HG03159 (cell line): ENCODE data around the gene ZSCAN10.

Source experiments
- ATAC-seq: cut with Tn5 transposase; IDR thresholded peaks from one replicate; pipeline ENCODE4 v1.9.1; 2021; ENCODE audit warnings: mild to moderate bottlenecking, moderate library complexity; ENCODE audit not compliant: unreplicated experiment

ZSCAN10 gene

DNA sequence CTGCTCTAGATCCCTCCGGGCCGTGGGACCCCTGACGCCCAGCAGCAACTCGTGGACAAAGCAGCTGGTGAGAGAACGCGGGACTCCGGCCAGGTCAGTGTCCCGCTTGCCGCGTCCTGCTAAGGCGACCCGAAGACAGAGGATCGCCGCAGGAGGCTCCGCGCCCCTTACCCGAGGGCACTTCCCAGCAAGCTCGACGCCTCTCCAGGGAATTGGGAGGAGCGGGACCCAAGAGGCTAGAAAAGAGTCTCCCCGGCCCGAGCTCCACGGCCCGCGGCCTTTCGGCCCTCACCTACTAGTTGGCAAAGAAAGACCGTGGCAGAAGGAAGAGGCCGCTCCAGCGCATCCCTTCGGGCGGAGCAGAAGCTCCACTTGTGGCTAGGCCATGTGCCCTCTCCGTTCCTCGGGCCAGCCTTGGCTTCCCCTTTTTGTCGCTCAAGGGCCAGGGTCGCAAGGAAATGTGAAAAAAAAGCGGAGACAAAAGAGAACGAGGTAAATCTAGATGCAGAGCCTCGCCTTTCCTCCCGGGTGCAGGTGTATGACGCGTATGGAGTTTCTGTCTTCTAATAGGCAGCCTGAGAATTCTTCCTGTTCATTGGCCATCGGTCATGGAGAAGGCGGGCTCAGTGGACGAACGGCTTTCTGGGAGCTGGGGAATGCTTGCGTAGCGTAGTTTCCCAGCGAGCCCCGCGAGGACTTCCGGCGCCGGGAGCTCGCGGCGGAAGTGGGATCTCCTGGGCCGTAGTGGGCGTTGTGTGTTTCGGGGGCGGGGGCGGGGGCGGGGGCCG, 35.4 kb upstream of the ZSCAN10 start, which contains the start of gene ZNF213:
Gene ZNF213 (plus strand): TSS at position 692 of the 788 bp plus-strand sequence. CDS start 2,252 bp downstream, outside the sequence.
- peak; percentile 88 for ATAC-seq

GRCh38 chr16:3133844-3134243, 34.8 kb upstream of the ZSCAN10 start:
- ATAC-seq, result no peak

DNA sequence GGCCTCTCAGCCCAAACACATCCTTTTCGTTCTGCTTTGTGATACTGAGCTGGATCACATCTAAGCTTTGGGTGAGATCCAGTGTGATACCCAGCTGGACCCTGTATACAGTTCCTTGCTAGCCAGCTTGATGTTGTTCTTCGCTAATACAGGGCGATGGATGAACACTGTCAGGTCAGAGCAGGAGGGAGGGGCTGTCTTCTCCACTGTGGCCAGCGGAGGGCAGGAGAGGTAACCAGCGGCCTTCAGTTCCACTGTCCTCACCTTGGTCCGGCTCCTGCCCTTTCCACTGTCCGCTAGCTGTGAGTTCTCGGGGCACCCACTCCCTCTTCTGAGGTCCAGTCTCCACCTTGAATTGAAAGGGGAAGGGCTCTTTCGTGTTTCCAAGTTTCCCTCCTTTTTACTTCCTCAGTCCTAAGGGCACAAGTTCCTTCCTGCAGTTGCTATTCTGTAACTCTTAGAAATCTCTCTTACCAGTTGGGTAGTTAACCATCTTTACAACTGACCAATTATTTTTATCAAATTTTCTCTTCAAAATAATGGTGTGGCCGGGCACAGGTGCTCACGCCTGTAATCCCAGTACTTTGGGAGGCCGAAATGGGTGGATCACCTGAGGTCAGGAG, 32.8 kb upstream of the ZSCAN10 start:
- ATAC-seq, result no peak

DNA sequence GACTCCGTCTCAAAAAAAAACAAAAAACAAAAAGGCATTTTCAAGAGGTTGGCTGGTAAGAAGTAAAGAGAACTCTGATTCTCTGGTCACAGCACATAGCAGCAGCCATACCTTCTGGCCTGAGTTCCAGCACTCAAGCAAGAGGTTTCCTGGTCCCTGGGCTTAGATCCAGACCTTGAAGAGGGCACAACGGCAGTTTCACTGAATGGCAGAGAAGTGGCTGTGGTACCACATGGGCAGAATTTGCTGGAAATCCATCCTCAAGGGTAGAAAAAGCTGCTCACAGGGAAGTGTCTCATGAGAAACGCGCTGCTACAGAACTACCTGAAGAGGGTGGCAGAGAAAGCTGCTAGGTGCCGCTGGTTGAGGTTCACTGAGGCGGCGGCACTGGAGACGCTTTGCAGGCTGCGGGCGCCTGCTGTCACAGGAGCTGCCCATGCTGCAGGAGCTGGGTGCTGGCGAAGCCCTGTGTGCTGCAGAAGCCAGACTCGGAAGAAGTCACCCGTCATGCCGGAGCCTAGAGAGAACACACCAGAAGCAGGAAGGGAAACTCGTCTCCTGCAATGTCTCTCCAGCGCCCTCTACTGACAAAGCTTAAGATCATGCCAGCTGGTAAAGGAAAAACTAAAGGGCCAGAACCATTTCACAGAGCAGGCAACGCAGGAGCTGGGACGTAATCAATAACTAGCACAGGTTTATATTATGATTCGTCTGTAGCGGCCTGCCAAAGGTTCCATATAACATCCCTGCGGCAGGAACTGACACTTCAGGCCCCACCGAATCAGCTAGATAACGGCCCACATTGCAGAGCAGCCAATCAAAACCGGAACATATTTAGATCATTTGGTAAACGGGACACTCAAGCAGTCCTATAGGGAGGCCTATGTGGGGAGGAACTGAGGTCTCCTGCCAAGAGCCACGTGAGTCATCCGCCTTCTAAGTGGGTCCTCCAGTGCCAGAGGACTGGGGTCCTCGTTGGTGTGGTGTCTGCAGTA, 30.3 kb upstream of the ZSCAN10 start:
- ATAC-seq, result no peak

DNA sequence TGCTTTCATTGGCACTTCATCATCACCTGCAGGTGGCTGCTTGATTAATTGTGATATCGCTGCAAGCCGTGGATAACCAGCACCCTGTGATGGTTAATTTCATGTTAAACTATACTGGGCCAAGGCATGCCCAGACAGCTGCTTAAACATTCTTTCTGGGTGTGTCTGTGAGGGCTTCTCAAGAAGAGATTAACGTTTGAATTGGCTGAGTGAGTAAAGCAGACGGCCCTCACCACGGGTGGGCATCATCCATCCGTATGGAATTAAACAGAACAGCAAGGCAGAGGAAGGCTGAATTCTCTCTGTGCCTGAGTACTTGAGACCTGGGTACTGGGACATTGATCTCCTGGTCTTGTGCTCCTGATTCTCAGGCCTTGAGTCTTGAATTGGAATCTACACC, 28.7 kb upstream of the ZSCAN10 start:
- ATAC-seq, result no peak

DNA sequence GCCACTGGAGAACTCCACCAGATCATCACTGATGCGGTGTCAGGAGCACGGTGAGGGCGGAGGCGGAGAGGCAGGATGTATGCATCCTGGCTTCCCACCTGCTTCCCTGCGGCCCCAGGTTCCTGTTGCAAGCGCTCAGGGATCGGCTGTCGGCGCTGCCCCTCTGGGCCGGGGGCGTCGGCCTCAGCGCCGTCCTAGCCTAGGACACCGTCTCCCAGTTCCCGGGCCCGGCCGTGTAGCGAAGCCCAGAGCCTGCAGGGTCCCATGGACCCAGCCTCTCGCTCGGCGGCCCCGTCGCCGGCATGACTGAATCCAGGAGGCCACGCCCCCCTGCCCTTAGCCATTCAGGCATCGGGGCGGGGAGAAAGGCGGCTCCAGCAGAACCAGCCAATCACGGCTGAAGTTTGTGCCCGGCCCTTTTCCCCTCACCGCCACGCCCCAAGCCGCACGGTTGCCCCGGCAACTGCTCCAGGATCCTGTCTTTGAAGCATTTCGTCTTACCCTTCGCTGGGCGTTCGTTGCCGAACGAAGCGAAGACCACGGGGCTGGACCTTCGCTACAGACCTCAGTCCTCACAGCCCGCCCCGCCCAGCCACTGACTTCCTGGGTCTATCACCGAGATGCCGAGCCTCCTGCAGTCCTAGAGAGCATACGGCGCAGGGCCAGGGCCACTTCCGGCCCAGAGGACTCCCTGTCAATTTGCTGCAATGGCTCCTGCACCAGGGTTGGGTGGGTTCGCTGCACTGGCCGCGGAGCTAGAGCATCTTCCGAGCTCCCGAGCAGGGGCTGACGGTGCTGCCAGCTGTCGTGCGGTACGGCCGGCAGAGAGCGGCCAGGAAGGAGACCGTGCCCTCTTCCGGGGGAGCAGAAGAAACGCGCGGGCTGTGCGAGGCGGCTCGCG, 25.1 kb upstream of the ZSCAN10 start:
- ATAC-seq, result peak; percentile 88

DNA sequence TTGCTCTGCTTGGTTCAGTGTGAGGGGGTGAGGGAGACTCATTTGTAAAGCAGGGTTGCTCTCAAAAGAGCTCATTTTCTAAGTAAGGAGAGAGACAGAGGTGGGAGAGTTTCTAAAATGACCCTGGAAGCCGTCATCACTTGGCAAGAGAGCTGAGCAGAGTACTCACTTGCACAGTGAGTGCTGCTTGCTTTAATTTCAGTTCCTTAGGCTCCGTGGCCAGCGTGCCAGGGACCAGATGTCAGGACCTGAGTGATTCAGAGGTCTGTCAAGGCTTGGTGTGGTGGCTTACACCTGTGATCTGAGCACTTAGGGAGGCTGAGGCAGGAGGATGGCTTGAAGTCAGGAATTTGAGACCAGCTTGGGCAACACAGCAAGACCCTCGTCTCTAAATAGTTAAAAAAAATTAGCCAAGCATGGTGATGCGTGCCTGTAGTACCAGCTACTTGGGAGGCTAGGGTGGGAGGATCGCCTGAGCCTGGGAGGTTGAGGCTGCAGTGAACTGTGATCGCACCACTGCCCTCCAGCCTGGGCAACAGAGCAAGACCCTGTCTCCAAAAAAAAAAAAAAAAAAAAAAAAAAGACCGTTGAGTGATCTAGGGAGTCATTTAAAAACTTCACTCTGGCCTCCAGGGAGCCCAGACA, 24.0 kb upstream of the ZSCAN10 start:
- ATAC-seq, result no peak

GRCh38 chr16:3121851-3122467, 22.9 kb upstream of the ZSCAN10 start:
- ATAC-seq, result no peak

GRCh38 chr16:3120435-3120834, 21.3 kb upstream of the ZSCAN10 start:
- ATAC-seq, result no peak

DNA sequence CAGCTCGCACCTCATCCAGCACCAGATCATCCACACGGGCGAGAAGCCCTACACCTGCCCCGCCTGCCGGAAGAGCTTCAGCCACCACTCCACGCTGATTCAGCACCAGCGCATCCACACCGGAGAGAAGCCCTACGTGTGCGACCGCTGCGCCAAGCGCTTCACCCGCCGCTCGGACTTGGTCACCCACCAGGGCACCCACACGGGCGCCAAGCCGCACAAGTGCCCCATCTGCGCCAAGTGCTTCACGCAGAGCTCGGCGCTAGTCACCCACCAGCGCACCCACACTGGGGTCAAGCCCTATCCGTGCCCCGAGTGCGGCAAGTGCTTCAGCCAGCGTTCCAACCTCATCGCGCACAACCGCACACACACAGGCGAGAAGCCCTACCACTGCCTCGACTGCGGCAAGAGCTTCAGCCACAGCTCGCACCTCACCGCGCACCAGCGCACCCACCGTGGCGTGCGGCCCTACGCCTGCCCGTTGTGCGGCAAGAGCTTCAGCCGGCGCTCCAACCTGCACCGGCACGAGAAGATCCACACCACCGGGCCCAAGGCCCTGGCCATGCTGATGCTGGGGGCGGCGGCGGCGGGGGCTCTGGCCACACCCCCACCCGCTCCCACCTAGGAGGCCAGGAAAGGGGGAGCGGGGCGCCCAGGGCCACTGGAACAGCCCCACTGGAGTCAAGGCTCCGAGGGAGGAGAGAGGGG, 20.8 kb upstream of the ZSCAN10 start:
- ATAC-seq, result no peak

DNA sequence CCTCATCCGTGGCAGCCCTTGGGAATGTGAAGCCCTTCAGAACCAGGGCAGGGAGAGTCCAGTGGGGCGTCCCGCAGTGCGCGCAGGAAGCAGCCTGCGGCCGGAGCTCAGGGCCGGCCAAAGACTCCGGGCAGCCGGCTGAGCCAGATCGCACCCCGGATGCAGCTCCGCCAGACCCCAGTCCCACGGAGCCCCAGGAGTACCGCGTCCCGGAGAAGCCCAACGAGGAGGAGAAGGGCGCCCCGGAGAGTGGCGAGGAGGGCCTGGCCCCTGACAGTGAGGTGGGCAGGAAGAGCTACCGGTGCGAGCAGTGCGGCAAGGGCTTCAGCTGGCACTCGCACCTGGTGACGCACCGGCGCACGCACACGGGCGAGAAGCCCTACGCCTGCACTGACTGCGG, 20.2 kb upstream of the ZSCAN10 start:
- ATAC-seq, result no peak

DNA sequence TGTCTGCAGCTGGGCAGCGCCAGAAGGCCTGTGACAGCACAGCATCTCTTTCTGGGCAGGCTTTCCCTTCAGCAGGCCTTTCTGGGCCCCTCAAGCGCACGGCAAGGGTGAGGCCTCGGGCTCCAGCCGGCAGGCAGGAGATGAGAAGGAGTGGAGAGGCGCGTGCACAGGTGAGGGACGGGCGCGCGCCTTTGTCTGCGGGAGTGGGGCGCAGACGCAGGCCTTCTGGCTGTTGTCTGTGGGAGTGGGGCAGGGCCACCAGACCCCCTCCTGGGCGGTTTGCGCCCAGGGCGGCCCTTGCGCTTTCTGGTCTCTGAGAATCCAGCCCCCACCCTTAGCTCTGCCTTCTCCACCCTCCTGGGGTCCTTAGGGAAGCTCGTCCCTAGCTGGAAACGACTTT, 19.8 kb upstream of the ZSCAN10 start:
- ATAC-seq, result no peak

GRCh38 chr16:3118204-3118790, 19.2 kb upstream of the ZSCAN10 start:
- ATAC-seq, result no peak

DNA sequence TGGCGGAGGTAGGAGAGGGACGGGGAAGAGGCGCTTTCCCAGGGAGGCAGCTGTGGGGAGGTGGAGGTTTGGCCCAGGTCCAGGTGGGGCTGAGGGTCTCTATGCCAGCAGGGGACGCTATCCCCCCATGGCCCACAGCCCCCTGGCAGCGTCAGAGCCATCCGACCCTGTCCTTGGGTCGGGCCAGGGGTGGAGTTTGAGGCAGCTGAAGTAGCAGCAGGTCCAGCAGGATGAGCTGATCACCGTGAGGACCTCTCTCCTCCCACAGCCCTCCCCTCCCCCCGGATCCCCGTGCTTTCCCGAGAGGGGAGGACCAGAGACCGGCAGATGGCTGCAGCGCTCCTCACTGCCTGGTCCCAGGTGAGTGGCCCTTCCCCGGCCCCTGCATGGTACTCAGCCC, 16.5 kb upstream of the ZSCAN10 start:
- no peak for ATAC-seq

DNA sequence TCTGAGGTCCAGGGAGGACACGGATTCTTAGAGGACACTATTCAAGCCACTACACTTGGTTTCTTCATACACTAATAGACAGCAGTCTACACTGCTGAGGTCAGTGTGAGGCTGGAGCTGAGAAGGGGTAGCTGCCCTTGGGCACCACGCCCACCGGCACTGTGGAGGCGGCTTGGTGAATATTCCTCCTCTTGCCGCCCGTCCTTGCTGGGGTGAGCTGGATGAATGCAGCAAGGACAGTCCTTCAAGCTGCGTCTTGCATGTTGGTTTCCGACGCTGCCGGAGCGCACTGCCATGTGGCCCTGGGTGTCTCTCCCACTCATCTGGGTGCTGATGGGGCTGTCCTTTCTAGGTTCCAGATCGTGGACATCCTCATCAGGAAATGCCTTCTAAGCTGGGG, 15.9 kb upstream of the ZSCAN10 start:
- ATAC-seq, result no peak

DNA sequence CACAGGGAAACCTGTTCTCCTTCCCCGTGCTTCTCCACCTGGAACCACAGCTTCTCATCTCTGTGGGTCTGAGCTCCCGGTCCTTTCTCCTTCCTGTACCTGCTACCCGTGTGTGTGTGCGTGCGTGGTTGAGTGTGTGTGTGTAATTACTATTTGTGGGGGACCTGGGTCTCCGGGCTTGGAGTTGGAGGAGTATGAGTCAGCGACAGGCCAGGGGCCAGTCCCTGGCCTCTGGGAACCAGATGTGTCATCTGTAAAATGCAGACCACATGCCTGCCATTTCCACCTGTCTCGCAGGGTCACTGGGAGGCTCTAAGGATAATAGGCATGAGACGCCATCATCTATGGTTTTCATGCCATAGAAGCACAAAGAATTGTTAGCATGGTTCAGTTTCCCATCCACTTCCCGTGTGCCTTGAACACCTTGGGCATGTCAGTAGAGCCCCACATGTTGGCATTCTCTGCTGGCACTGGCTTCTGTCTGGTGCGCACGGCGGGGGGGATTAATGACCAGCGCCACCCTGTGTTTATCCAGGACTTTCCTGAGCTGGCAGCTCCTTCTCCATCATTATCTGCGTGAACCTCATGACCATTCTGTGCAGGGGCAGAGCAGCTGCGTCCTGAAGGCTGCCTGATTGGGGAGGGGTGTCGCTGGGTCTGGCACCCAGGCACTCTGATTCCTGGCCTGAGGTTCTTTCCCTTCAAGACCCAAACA, 14.8 kb upstream of the ZSCAN10 start:
- no peak for ATAC-seq

DNA sequence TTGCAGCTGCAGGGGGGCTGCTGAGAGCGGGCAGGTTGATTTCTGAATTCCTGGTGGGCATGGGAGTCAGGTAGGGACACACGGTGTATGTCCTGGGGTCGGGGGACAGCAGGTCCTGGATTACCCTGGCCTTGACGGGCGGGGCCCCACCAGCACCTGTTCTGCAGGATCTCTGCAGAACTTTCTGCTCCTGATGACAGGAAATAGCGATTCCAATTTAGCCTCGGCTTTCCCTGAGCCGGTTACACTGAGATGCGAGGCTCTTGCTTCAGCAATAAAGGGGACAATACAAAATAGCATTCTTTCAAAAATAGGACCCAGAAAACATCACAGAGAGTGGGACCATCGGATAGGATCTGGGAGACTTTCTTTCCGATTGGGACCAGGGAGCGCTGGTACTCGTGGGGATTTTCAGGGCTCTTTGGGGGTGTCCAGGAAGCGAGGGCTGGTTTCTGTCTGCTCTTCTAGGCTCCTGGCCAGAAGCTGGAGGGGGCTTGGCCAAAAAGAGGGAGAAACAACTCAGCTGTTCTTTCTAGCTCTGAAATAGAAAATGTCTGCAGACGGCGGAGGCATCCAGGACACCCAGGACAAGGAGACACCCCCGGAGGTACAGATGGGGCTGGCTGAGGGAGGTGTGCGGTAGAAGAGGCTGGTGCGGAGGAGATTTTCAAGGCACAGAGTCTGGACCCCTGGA, 13.9 kb upstream of the ZSCAN10 start:
- no peak for ATAC-seq
